MM.1S (cell line): Measurements from ENCODE around the gene MTIF3.

Source experiments
- CTCF ChIP-seq: fragments of 300-600 bp; sonication (generic); IDR thresholded peaks from 2 replicates; pipeline ENCODE4 v1.5.1; 2016; ENCODE audit warnings: antibody characterized with exemption, low read length, mixed read lengths
- EZH2 ChIP-seq: fragments of 300-600 bp; sonication (generic); optimal IDR thresholded peaks from 2 replicates; pipeline ENCODE3; 2017; ENCODE audit warnings: low read depth, mild to moderate bottlenecking, antibody characterized with exemption, low read length, mixed read lengths
- EZH2phosphoT487 ChIP-seq: fragments of 300-600 bp; sonication (generic); IDR thresholded peaks from 2 replicates; pipeline ENCODE4 v1.6.1; 2018; ENCODE audit warnings: antibody characterized with exemption, low read length

GRCh38 chr13:27455331-27455855 lies 5.0 kb upstream of the MTIF3 start:
- no peak for TF ChIP-seq EZH2
- no peak for TF ChIP-seq CTCF
- no peak for TF ChIP-seq EZH2phosphoT487
